Measurements from ENCODE around the gene PTPN3.

- TF ChIP-seq ZNF274 (IDR thresholded peaks at IDR 0.05; ENCODE audit: borderline replicate concordance, low read depth, low read length) = no peak
- TF ChIP-seq BACH1 (tag; IDR thresholded peaks at IDR 0.05) = no peak
- TF ChIP-seq EZH2 (IDR thresholded peaks at IDR 0.05; ENCODE audit: borderline replicate concordance, low read depth, low read length) = no peak
- no peak for TF ChIP-seq CTCF (IDR thresholded peaks at IDR 0.05 in 2 of 3, conservative IDR thresholded peaks at IDR 0.05 in 1 of 3; ENCODE audit: insufficient read depth in 2 of 3, low read depth in 1 of 3, low read length in 3 of 3)
- TF ChIP-seq, protein P1, sequence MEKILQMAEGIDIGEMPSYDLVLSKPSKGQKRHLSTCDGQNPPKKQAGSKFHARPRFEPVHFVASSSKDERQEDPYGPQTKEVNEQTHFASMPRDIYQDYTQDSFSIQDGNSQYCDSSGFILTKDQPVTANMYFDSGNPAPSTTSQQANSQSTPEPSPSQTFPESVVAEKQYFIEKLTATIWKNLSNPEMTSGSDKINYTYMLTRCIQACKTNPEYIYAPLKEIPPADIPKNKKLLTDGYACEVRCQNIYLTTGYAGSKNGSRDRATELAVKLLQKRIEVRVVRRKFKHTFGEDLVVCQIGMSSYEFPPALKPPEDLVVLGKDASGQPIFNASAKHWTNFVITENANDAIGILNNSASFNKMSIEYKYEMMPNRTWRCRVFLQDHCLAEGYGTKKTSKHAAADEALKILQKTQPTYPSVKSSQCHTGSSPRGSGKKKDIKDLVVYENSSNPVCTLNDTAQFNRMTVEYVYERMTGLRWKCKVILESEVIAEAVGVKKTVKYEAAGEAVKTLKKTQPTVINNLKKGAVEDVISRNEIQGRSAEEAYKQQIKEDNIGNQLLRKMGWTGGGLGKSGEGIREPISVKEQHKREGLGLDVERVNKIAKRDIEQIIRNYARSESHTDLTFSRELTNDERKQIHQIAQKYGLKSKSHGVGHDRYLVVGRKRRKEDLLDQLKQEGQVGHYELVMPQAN (IDR thresholded peaks at IDR 0.05; ENCODE audit: borderline replicate concordance) = no peak
- TF ChIP-seq BMI1 (IDR thresholded peaks at IDR 0.05; ENCODE audit: low read length) = no peak
- no peak for TF ChIP-seq ZNF121 (CRISPR knock-in tag; conservative IDR thresholded peaks at IDR 0.05)
- TF ChIP-seq, protein P2, sequence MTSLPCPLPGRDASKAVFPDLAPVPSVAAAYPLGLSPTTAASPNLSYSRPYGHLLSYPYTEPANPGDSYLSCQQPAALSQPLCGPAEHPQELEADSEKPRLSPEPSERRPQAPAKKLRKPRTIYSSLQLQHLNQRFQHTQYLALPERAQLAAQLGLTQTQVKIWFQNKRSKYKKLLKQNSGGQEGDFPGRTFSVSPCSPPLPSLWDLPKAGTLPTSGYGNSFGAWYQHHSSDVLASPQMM (CRISPR knock-in tag; IDR thresholded peaks at IDR 0.05) = no peak
- no peak for TF ChIP-seq PHF8 (IDR thresholded peaks at IDR 0.05; ENCODE audit: borderline replicate concordance, low read length)
- TF ChIP-seq, protein P3, sequence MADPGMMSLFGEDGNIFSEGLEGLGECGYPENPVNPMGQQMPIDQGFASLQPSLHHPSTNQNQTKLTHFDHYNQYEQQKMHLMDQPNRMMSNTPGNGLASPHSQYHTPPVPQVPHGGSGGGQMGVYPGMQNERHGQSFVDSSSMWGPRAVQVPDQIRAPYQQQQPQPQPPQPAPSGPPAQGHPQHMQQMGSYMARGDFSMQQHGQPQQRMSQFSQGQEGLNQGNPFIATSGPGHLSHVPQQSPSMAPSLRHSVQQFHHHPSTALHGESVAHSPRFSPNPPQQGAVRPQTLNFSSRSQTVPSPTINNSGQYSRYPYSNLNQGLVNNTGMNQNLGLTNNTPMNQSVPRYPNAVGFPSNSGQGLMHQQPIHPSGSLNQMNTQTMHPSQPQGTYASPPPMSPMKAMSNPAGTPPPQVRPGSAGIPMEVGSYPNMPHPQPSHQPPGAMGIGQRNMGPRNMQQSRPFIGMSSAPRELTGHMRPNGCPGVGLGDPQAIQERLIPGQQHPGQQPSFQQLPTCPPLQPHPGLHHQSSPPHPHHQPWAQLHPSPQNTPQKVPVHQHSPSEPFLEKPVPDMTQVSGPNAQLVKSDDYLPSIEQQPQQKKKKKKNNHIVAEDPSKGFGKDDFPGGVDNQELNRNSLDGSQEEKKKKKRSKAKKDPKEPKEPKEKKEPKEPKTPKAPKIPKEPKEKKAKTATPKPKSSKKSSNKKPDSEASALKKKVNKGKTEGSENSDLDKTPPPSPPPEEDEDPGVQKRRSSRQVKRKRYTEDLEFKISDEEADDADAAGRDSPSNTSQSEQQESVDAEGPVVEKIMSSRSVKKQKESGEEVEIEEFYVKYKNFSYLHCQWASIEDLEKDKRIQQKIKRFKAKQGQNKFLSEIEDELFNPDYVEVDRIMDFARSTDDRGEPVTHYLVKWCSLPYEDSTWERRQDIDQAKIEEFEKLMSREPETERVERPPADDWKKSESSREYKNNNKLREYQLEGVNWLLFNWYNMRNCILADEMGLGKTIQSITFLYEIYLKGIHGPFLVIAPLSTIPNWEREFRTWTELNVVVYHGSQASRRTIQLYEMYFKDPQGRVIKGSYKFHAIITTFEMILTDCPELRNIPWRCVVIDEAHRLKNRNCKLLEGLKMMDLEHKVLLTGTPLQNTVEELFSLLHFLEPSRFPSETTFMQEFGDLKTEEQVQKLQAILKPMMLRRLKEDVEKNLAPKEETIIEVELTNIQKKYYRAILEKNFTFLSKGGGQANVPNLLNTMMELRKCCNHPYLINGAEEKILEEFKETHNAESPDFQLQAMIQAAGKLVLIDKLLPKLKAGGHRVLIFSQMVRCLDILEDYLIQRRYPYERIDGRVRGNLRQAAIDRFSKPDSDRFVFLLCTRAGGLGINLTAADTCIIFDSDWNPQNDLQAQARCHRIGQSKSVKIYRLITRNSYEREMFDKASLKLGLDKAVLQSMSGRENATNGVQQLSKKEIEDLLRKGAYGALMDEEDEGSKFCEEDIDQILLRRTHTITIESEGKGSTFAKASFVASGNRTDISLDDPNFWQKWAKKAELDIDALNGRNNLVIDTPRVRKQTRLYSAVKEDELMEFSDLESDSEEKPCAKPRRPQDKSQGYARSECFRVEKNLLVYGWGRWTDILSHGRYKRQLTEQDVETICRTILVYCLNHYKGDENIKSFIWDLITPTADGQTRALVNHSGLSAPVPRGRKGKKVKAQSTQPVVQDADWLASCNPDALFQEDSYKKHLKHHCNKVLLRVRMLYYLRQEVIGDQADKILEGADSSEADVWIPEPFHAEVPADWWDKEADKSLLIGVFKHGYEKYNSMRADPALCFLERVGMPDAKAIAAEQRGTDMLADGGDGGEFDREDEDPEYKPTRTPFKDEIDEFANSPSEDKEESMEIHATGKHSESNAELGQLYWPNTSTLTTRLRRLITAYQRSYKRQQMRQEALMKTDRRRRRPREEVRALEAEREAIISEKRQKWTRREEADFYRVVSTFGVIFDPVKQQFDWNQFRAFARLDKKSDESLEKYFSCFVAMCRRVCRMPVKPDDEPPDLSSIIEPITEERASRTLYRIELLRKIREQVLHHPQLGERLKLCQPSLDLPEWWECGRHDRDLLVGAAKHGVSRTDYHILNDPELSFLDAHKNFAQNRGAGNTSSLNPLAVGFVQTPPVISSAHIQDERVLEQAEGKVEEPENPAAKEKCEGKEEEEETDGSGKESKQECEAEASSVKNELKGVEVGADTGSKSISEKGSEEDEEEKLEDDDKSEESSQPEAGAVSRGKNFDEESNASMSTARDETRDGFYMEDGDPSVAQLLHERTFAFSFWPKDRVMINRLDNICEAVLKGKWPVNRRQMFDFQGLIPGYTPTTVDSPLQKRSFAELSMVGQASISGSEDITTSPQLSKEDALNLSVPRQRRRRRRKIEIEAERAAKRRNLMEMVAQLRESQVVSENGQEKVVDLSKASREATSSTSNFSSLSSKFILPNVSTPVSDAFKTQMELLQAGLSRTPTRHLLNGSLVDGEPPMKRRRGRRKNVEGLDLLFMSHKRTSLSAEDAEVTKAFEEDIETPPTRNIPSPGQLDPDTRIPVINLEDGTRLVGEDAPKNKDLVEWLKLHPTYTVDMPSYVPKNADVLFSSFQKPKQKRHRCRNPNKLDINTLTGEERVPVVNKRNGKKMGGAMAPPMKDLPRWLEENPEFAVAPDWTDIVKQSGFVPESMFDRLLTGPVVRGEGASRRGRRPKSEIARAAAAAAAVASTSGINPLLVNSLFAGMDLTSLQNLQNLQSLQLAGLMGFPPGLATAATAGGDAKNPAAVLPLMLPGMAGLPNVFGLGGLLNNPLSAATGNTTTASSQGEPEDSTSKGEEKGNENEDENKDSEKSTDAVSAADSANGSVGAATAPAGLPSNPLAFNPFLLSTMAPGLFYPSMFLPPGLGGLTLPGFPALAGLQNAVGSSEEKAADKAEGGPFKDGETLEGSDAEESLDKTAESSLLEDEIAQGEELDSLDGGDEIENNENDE (IDR thresholded peaks at IDR 0.05; ENCODE audit: low read depth, low read length) = no peak
- no peak for TF ChIP-seq MAFG (tag; conservative IDR thresholded peaks at IDR 0.05)
- no peak for TF ChIP-seq JUN (IDR thresholded peaks at IDR 0.05; ENCODE audit: borderline replicate concordance, low read depth, low read length)
- TF ChIP-seq JUN (CRISPR knock-in tag; IDR thresholded peaks at IDR 0.05; ENCODE audit: borderline replicate concordance) = no peak
- TF ChIP-seq ETV6 (IDR thresholded peaks at IDR 0.05; ENCODE audit: borderline replicate concordance in 1 of 2, low read depth in 2 of 2, low read length in 1 of 2) = no peak
- no peak for TF ChIP-seq ETV6 (CRISPR knock-in tag; IDR thresholded peaks at IDR 0.05; ENCODE audit: borderline replicate concordance)
- TF ChIP-seq TEAD4 (IDR thresholded peaks at IDR 0.05; ENCODE audit: low read length) = no peak
- TF ChIP-seq TEAD4 (CRISPR knock-in tag; IDR thresholded peaks at IDR 0.05; ENCODE audit: borderline replicate concordance) = no peak
These were observed 96.2 kb downstream of the PTPN3 start for GRCh38 chr9:109401990-109402318.
